ENCODE results near the gene CCNY. TPM values are rescaled to one million over a fixed set of nuclear protein-coding genes. Genes with fewer than 3 reads are reported as not detected.
A peak's percentile ranks its signal among the peaks of the same experiment; 100 is the strongest.

CCNY gene
- total and polyA plus RNA-seq, 2 of the 13 experiments (the other 11 are each of a cell fraction or from before 2014, with no cell fraction given) = 48.2 to 54.7 TPM

- TF ChIP-seq SIX4 (CRISPR knock-in tag; IDR thresholded peaks at IDR 0.05) (peak; percentile 58; the same call in 1 of the 2 replicates), CEBPB (IDR thresholded peaks at IDR 0.05; ENCODE audit: borderline replicate concordance, low read depth, low read length) (peak; percentile 89), SOX5 (CRISPR knock-in tag; IDR thresholded peaks at IDR 0.05; ENCODE audit: borderline replicate concordance) (peak; percentile 23; the same call in 1 of the 2 replicates), HES4 (CRISPR knock-in tag; IDR thresholded peaks at IDR 0.05; ENCODE audit: borderline replicate concordance) (no peak), JUNB (CRISPR knock-in tag; IDR thresholded peaks at IDR 0.05; ENCODE audit: borderline replicate concordance) (peak; percentile 21; the same call in 1 of the 2 replicates), MIXL1 (CRISPR knock-in tag; IDR thresholded peaks at IDR 0.05) (0 out of 2 replicates have a peak, but pooled peaks have one; percentile 22), HOMEZ (CRISPR knock-in tag; IDR thresholded peaks at IDR 0.05; ENCODE audit: low read depth) (peak; percentile 37; the same call in 1 of the 2 replicates), ZFX (CRISPR knock-in tag; IDR thresholded peaks at IDR 0.05; ENCODE audit: low read depth) (peak; percentile 28; the same call in 1 of the 2 replicates), PHF8 (CRISPR knock-in tag; IDR thresholded peaks at IDR 0.05) (no peak), FOSL1 (CRISPR knock-in tag; IDR thresholded peaks at IDR 0.05; ENCODE audit: borderline replicate concordance) (peak; percentile 69; the same call in 1 of the 2 replicates), MAFF (IDR thresholded peaks at IDR 0.05; ENCODE audit: low read depth, low read length) (peak; percentile 40; the same call in 1 of the 2 replicates), MED1 (CRISPR knock-in tag; IDR thresholded peaks at IDR 0.05) (no peak; the same call in 1 of the 2 replicates), RXRB (CRISPR knock-in tag; IDR thresholded peaks at IDR 0.05; ENCODE audit: borderline replicate concordance) (0 out of 2 replicates have a peak, but pooled peaks have one; percentile 14), KDM1A (CRISPR knock-in tag; IDR thresholded peaks at IDR 0.05) (0 out of 2 replicates have a peak, but pooled peaks have one; percentile 15), ARID3A (IDR thresholded peaks at IDR 0.05; ENCODE audit: low read depth, low read length) (peak; percentile 37; the same call in 1 of the 2 replicates), GATAD2A (CRISPR knock-in tag; IDR thresholded peaks at IDR 0.05) (peak; percentile 69), ZNF333 (CRISPR knock-in tag; IDR thresholded peaks at IDR 0.05; ENCODE audit: borderline replicate concordance) (peak; percentile 86; the same call in 1 of the 2 replicates), ZFY (CRISPR knock-in tag; IDR thresholded peaks at IDR 0.05) (peak; percentile 47), RCOR2 (CRISPR knock-in tag; IDR thresholded peaks at IDR 0.05) (no peak), SAP130 (CRISPR knock-in tag; IDR thresholded peaks at IDR 0.05; ENCODE audit: low read depth) (peak; percentile 47), MAFK (conservative IDR thresholded peaks at IDR 0.05 in 1 of 2, IDR thresholded peaks at IDR 0.05 in 1 of 2; ENCODE audit: low read length in 2 of 2) (peak; percentile 14 to 57; a peak in 2 of 4 replicates)
- TF ChIP-seq, protein P1, sequence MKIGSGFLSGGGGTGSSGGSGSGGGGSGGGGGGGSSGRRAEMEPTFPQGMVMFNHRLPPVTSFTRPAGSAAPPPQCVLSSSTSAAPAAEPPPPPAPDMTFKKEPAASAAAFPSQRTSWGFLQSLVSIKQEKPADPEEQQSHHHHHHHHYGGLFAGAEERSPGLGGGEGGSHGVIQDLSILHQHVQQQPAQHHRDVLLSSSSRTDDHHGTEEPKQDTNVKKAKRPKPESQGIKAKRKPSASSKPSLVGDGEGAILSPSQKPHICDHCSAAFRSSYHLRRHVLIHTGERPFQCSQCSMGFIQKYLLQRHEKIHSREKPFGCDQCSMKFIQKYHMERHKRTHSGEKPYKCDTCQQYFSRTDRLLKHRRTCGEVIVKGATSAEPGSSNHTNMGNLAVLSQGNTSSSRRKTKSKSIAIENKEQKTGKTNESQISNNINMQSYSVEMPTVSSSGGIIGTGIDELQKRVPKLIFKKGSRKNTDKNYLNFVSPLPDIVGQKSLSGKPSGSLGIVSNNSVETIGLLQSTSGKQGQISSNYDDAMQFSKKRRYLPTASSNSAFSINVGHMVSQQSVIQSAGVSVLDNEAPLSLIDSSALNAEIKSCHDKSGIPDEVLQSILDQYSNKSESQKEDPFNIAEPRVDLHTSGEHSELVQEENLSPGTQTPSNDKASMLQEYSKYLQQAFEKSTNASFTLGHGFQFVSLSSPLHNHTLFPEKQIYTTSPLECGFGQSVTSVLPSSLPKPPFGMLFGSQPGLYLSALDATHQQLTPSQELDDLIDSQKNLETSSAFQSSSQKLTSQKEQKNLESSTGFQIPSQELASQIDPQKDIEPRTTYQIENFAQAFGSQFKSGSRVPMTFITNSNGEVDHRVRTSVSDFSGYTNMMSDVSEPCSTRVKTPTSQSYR (CRISPR knock-in tag; IDR thresholded peaks at IDR 0.05; ENCODE audit: borderline replicate concordance) = 0 out of 2 replicates have a peak, but pooled peaks have one; percentile 14
- TF ChIP-seq, protein P2, sequence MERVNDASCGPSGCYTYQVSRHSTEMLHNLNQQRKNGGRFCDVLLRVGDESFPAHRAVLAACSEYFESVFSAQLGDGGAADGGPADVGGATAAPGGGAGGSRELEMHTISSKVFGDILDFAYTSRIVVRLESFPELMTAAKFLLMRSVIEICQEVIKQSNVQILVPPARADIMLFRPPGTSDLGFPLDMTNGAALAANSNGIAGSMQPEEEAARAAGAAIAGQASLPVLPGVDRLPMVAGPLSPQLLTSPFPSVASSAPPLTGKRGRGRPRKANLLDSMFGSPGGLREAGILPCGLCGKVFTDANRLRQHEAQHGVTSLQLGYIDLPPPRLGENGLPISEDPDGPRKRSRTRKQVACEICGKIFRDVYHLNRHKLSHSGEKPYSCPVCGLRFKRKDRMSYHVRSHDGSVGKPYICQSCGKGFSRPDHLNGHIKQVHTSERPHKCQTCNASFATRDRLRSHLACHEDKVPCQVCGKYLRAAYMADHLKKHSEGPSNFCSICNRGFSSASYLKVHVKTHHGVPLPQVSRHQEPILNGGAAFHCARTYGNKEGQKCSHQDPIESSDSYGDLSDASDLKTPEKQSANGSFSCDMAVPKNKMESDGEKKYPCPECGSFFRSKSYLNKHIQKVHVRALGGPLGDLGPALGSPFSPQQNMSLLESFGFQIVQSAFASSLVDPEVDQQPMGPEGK (CRISPR knock-in tag; IDR thresholded peaks at IDR 0.05) = no peak
Observed at GRCh38 chr10:35331894-35332640, 4.2 kb upstream of the CCNY start (continued).

Measured in HepG2 (cell line).